GM21423 (cell line): ENCODE measurements around the gene HNF1B.
"Not testable (repeated sequence)": the region's sequence is repeated elsewhere in the genome, so short reads cannot be mapped to it uniquely, and the experiment has no call there.

Experiments used
- ATAC-seq: cut with Tn5 transposase; IDR thresholded peaks from one replicate; pipeline ENCODE4 v1.9.1; 2021; ENCODE audit warnings: mild to moderate bottlenecking, moderate library complexity; ENCODE audit not compliant: unreplicated experiment

Gene HNF1B

GRCh38 chr17:37708008-37708615 lies 36.7 kb downstream of the HNF1B start:
- no peak for ATAC-seq

GRCh38 chr17:37706446-37706845 lies 38.4 kb downstream of the HNF1B start:
- no peak for ATAC-seq

- ATAC-seq, result no peak
These were observed 42.3 kb downstream of the HNF1B start for GRCh38 chr17:37702598-37702997.

GRCh38 chr17:37701496-37701898 lies 43.4 kb downstream of the HNF1B start:
- ATAC-seq, result no peak

GRCh38 chr17:37700881-37701280 lies 44.0 kb downstream of the HNF1B start:
- no peak for ATAC-seq

- no peak for ATAC-seq
These were observed 45.4 kb downstream of the HNF1B start for GRCh38 chr17:37699285-37699973.

- no peak for ATAC-seq
These were observed 46.0 kb downstream of the HNF1B start for GRCh38 chr17:37698911-37699255.

GRCh38 chr17:37698132-37698910 lies 46.5 kb downstream of the HNF1B start:
- no peak for ATAC-seq

- ATAC-seq, result no peak
These were observed 47.5 kb downstream of the HNF1B start for GRCh38 chr17:37697381-37697780.

- ATAC-seq, result no peak
These were observed 48.5 kb downstream of the HNF1B start for GRCh38 chr17:37696366-37696765.

GRCh38 chr17:37695726-37696125 lies 49.1 kb downstream of the HNF1B start:
- no peak for ATAC-seq

GRCh38 chr17:37694734-37695133 lies 50.1 kb downstream of the HNF1B start:
- no peak for ATAC-seq

GRCh38 chr17:37693328-37693727 lies 51.5 kb downstream of the HNF1B start:
- no peak for ATAC-seq

GRCh38 chr17:37691807-37692206 lies 53.1 kb downstream of the HNF1B start:
- ATAC-seq, result no peak

- no peak for ATAC-seq
These were observed 55.5 kb downstream of the HNF1B start for GRCh38 chr17:37689317-37689716.

GRCh38 chr17:37683454-37683984 lies 61.3 kb downstream of the HNF1B start:
- no peak for ATAC-seq

- no peak for ATAC-seq
These were observed 62.9 kb downstream of the HNF1B start for GRCh38 chr17:37682007-37682406.

GRCh38 chr17:37679995-37680394 lies 64.9 kb downstream of the HNF1B start:
- not testable (repeated sequence) for ATAC-seq

GRCh38 chr17:37678036-37678435 lies 66.8 kb downstream of the HNF1B start:
- no peak for ATAC-seq

- ATAC-seq, result no peak
These were observed 67.8 kb downstream of the HNF1B start for GRCh38 chr17:37677021-37677420.

- ATAC-seq, result no peak
These were observed 68.5 kb downstream of the HNF1B start for GRCh38 chr17:37676115-37676925.
